ENCODE measurements around the gene MEF2C. TPM values are rescaled to one million over a fixed set of nuclear protein-coding genes. Genes with fewer than 3 reads are reported as not detected.

MEF2C gene
- total RNA-seq, 1 experiment from 2014 or later: 9.9 TPM

DNA sequence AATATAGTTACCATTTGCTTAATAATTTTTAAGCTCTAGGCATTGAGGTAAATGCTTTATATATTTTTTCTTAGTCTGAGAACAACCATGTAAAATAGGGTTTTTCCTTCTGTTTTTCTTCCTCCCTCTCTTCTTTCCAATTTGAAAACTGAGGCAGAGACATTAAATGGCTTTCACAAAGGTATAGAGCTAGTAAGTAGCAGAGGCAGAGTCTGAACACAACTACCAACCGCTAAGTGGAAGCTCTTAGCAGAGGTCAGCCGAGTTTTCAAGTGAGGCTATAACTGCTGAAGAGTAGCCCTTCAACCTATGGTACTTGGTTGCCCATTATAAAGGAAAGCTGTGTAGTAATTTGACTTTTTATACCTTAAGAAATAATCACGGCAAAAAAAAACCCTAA lies 187.1 kb downstream of the MEF2C start:
- H3K27ac ChIP-seq (ENCODE audit: low read length): no peak overlapping the region
- ATAC-seq: no peak
- no TSS peak for BruUV-seq (replicated peaks)
- H3K4me1 ChIP-seq (ENCODE audit: control insufficient read depth, insufficient read depth, low read length): 0 out of 2 replicates have a peak, but pooled peaks cover 7% of the 10 kb centered on the region
- no peaks in the 10 kb centered on the region for H3K36me3 ChIP-seq (ENCODE audit: control insufficient read depth, insufficient read depth, low read length)
- no peaks in the 10 kb centered on the region for H3K9me3 ChIP-seq (ENCODE audit: control insufficient read depth, insufficient read depth, low read depth, low read length)
- DNase-seq (ENCODE audit: low read depth, low spot score): no peak
- in situ Hi-C loops (cut with HindIII; ENCODE audit: low pct_unique_long_range_greater_than_20kb, low sequenced_read_pairs) (loop anchor here (25.0 kb wide), 1 partner anchor 934 kb away; no protein-coding TSS in a partner anchor), intact Hi-C loops (cut with micrococcal nuclease; ENCODE audit: unreplicated experiment) (loop anchor here (10.0 kb wide), 1 partner anchor 1271 kb away; no protein-coding TSS in a partner anchor)
- H3K4me3 ChIP-seq (ENCODE audit: low read depth in 2 of 2, low read length in 2 of 2): no peak overlapping the region
- POLR2A ChIA-PET: interaction anchor here (0.6 kb wide), 1 partner anchor 34 kb away, joined by 6 read pairs; no protein-coding TSS in a partner anchor
- peaks cover 11% of the 10 kb centered on the region for H3K27me3 ChIP-seq (ENCODE audit: control insufficient read depth, insufficient read depth, low read length)
- CTCF ChIA-PET: interaction anchor here (0.6 to 0.8 kb wide), 2 partner anchors 27 to 145 kb away, joined by 4 to 10 read pairs; no protein-coding TSS in a partner anchor
- TF ChIP-seq, protein P1, sequence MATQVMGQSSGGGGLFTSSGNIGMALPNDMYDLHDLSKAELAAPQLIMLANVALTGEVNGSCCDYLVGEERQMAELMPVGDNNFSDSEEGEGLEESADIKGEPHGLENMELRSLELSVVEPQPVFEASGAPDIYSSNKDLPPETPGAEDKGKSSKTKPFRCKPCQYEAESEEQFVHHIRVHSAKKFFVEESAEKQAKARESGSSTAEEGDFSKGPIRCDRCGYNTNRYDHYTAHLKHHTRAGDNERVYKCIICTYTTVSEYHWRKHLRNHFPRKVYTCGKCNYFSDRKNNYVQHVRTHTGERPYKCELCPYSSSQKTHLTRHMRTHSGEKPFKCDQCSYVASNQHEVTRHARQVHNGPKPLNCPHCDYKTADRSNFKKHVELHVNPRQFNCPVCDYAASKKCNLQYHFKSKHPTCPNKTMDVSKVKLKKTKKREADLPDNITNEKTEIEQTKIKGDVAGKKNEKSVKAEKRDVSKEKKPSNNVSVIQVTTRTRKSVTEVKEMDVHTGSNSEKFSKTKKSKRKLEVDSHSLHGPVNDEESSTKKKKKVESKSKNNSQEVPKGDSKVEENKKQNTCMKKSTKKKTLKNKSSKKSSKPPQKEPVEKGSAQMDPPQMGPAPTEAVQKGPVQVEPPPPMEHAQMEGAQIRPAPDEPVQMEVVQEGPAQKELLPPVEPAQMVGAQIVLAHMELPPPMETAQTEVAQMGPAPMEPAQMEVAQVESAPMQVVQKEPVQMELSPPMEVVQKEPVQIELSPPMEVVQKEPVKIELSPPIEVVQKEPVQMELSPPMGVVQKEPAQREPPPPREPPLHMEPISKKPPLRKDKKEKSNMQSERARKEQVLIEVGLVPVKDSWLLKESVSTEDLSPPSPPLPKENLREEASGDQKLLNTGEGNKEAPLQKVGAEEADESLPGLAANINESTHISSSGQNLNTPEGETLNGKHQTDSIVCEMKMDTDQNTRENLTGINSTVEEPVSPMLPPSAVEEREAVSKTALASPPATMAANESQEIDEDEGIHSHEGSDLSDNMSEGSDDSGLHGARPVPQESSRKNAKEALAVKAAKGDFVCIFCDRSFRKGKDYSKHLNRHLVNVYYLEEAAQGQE (IDR thresholded peaks at IDR 0.05; ENCODE audit: insufficient read depth in 1 of 2, low read depth in 2 of 2, low read length in 1 of 2): no peak
- TF ChIP-seq SIN3A (IDR thresholded peaks at IDR 0.05; ENCODE audit: borderline replicate concordance, insufficient read depth, low read depth, low read length): no peak
- TF ChIP-seq, protein P2, sequence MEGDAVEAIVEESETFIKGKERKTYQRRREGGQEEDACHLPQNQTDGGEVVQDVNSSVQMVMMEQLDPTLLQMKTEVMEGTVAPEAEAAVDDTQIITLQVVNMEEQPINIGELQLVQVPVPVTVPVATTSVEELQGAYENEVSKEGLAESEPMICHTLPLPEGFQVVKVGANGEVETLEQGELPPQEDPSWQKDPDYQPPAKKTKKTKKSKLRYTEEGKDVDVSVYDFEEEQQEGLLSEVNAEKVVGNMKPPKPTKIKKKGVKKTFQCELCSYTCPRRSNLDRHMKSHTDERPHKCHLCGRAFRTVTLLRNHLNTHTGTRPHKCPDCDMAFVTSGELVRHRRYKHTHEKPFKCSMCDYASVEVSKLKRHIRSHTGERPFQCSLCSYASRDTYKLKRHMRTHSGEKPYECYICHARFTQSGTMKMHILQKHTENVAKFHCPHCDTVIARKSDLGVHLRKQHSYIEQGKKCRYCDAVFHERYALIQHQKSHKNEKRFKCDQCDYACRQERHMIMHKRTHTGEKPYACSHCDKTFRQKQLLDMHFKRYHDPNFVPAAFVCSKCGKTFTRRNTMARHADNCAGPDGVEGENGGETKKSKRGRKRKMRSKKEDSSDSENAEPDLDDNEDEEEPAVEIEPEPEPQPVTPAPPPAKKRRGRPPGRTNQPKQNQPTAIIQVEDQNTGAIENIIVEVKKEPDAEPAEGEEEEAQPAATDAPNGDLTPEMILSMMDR (IDR thresholded peaks at IDR 0.05): no peak
- no peak for TF ChIP-seq TCF7L2 (IDR thresholded peaks at IDR 0.05; ENCODE audit: low read depth, low read length)
- TF ChIP-seq POLR2AphosphoS5 (IDR thresholded peaks at IDR 0.05; ENCODE audit: low read depth, low read length): no peak

DNA sequence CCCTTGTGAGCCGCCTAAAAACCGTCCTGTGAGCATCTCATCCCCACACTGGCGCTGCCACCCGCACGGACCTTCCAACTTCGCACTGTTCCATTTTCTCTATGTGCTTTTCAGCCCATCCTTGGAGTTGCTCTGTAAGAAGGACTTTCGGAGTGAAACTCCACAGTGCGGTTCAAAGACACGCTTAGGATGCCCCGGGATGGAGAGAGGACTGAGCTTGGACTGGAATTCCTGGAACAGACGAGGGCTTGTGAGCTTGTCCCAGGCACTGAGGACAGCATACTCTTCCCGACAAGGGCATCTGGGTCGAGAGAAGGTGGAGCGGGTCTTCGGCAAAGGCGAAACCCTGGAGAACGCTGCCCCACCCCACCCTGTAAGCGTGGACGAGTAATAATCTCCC lies 187.8 kb downstream of the MEF2C start:
- ChIA-PET CTCF (interaction anchor here (0.8 kb wide), 1 partner anchor 28 kb away, joined by 4 read pairs; no protein-coding TSS in a partner anchor), POLR2A (no interaction called here)
- H3K4me3 ChIP-seq (ENCODE audit: low read depth in 2 of 2, low read length in 2 of 2): no peak overlapping the region
- no peak overlapping the region for H3K27ac ChIP-seq (ENCODE audit: low read length)
- H3K4me1 ChIP-seq (ENCODE audit: control insufficient read depth, insufficient read depth, low read length): peaks cover 10% of the 10 kb centered on the region; the same call in 1 of the 2 replicates
- H3K36me3 ChIP-seq (ENCODE audit: control insufficient read depth, insufficient read depth, low read length): no peaks in the 10 kb centered on the region
- ATAC-seq (no peak), DNase-seq (ENCODE audit: low read depth, low spot score) (no peak)
- in situ Hi-C loops (cut with HindIII; ENCODE audit: low pct_unique_long_range_greater_than_20kb, low sequenced_read_pairs) (loop anchor here (25.0 kb wide), 1 partner anchor 933 kb away; no protein-coding TSS in a partner anchor), intact Hi-C loops (cut with micrococcal nuclease; ENCODE audit: unreplicated experiment) (loop anchor here (10.0 kb wide), 1 partner anchor 1270 kb away; no protein-coding TSS in a partner anchor)
- H3K9me3 ChIP-seq (ENCODE audit: control insufficient read depth, insufficient read depth, low read depth, low read length): no peaks in the 10 kb centered on the region
- H3K27me3 ChIP-seq (ENCODE audit: control insufficient read depth, insufficient read depth, low read length): peaks cover 11% of the 10 kb centered on the region
- no TSS peak for BruUV-seq (replicated peaks)
- TF ChIP-seq, protein P2 (IDR thresholded peaks at IDR 0.05): no peak
- TF ChIP-seq, protein P1 (IDR thresholded peaks at IDR 0.05; ENCODE audit: insufficient read depth in 1 of 2, low read depth in 2 of 2, low read length in 1 of 2): no peak
- TF ChIP-seq TCF7L2 (IDR thresholded peaks at IDR 0.05; ENCODE audit: low read depth, low read length): no peak
- no peak for TF ChIP-seq POLR2AphosphoS5 (IDR thresholded peaks at IDR 0.05; ENCODE audit: low read depth, low read length)
- no peak for TF ChIP-seq SIN3A (IDR thresholded peaks at IDR 0.05; ENCODE audit: borderline replicate concordance, insufficient read depth, low read depth, low read length)
